Fibroblast of lung (primary cell): Measurements from ENCODE around the gene PPP1R2C. TPM values are rescaled to one million over a fixed set of nuclear protein-coding genes. Genes with fewer than 3 reads are reported as not detected.

Experiments
- DNase-seq, 2 donors: peaks; one replicate each; pipeline versions ENCODE4 v3.0.0 to v3.0.0-alpha.2; 2010; ENCODE audit warnings: low read depth in 2 of 2
- H2AFZ ChIP-seq: 2 replicates; pipeline ENCODE4 v1.5.1; 2012; ENCODE audit warnings: low read length, control low read depth, inconsistent platforms
- H3K27ac ChIP-seq: 2 replicates; pipeline ENCODE4 v1.5.1; 2011; ENCODE audit warnings: low read length, control low read depth; ENCODE audit not compliant: insufficient read depth
- H3K27me3 ChIP-seq: 2 replicates; pipeline ENCODE4 v1.5.1; 2011; ENCODE audit warnings: mild to moderate bottlenecking, low read length; ENCODE audit not compliant: control insufficient read depth, insufficient read depth
- H3K36me3 ChIP-seq: 2 replicates; pipeline ENCODE4 v1.5.1; 2011; ENCODE audit warnings: low read length; ENCODE audit not compliant: control insufficient read depth, insufficient read depth
- H3K4me1 ChIP-seq: 2 replicates; pipeline ENCODE4 v1.5.1; 2011; ENCODE audit warnings: low read length; ENCODE audit not compliant: control insufficient read depth, insufficient read depth; ENCODE audit errors: extremely low read depth
- H3K4me2 ChIP-seq: 2 replicates; pipeline ENCODE4 v1.5.1; 2011; ENCODE audit warnings: low read length, control low read depth; ENCODE audit not compliant: insufficient read depth; ENCODE audit errors: extremely low read depth
- H3K4me3 ChIP-seq, 4 experiments: fragments of 200-600 bp in 1 of 4; sonication (generic) in 1 of 4; replicated peaks in 1 of 4; 2 replicates each; pipeline ENCODE4 v1.5.1; 2011 to 2016; ENCODE audit warnings: low read length in 4 of 4, low read depth in 3 of 4, mild to moderate bottlenecking in 3 of 4, control low read depth in 2 of 4, inconsistent platforms in 1 of 4, mixed read lengths in 1 of 4; ENCODE audit not compliant: insufficient read depth in 1 of 4; ENCODE audit errors: control extremely low read depth in 1 of 4
- H3K79me2 ChIP-seq: 2 replicates; pipeline ENCODE4 v1.5.1; 2012; ENCODE audit warnings: mild to moderate bottlenecking, low read length, inconsistent platforms; ENCODE audit not compliant: control insufficient read depth, insufficient read depth
- H3K9ac ChIP-seq: 2 replicates; pipeline ENCODE4 v1.5.1; 2011; ENCODE audit warnings: mild to moderate bottlenecking, low read length, control low read depth; ENCODE audit not compliant: insufficient read depth
- H3K9me3 ChIP-seq: 2 replicates; pipeline ENCODE4 v1.5.1; 2012; ENCODE audit warnings: low read depth, low read length; ENCODE audit not compliant: control insufficient read depth, insufficient read depth
- H4K20me1 ChIP-seq: 2 replicates; pipeline ENCODE4 v1.5.1; 2011; ENCODE audit warnings: low read length; ENCODE audit not compliant: control insufficient read depth, insufficient read depth; ENCODE audit errors: extremely low read depth
- CTCF ChIP-seq, 2 donors: IDR thresholded peaks in 1 of 2; conservative IDR thresholded peaks in 1 of 2; 1 replicate in 1 of 2; 2 replicates in 1 of 2; pipeline ENCODE4 v1.5.1; 2011 to 2012; ENCODE audit warnings: low read length in 2 of 2, control low read depth in 1 of 2, inconsistent platforms in 1 of 2, low read depth in 1 of 2, mild to moderate bottlenecking in 1 of 2
- EZH2 ChIP-seq: IDR thresholded peaks from 2 replicates; pipeline ENCODE4 v1.5.1; 2012; ENCODE audit warnings: low read length, control low read depth, mild to moderate bottlenecking; ENCODE audit errors: missing control alignments
- polyA plus RNA-seq, 2 donors: library from polyadenylated mRNA; depleted of rRNA in 1 of 2; stranded (reverse) in 1 of 2; unstranded in 1 of 2; fragments of >200 nt; gene quantifications; 2 replicates each; pipeline ENCODE4 v1.2.1, GENCODE V29; 2011 to 2012; ENCODE audit warnings: missing spikeins in 1 of 2
- total RNA-seq: library from RNA; depleted of rRNA; stranded (reverse); fragments of >200 nt; gene quantifications from 2 replicates; pipeline ENCODE4 v1.2.1, GENCODE V29; 2014

The PPP1R2C gene
- total and polyA plus RNA-seq, 2 donors (not counting 1 experiment from before 2014, with no cell fraction given) = not detected

- H3K9me3 ChIP-seq = no peaks in the 10 kb centered on the region
- no peak overlapping the region for H3K27ac ChIP-seq
- no peak overlapping the region for H2AFZ ChIP-seq
- no peak for DNase-seq
- H3K4me2 ChIP-seq = no peak overlapping the region
- no peaks in the 10 kb centered on the region for H3K36me3 ChIP-seq
- H3K9ac ChIP-seq = no peak overlapping the region
- no peak for TF ChIP-seq EZH2
- no peak for TF ChIP-seq CTCF (conservative IDR thresholded peaks at IDR 0.05 in 1 of 2, IDR thresholded peaks at IDR 0.05 in 1 of 2; ENCODE audit: low read depth in 1 of 2, low read length in 2 of 2)
- H4K20me1 ChIP-seq = no peaks in the 10 kb centered on the region
- H3K79me2 ChIP-seq = no peaks in the 10 kb centered on the region
- H3K4me3 ChIP-seq = no peak overlapping the region
- H3K4me1 ChIP-seq = no peaks in the 10 kb centered on the region
- H3K27me3 ChIP-seq = no peaks in the 10 kb centered on the region
These were observed 45.5 kb upstream of the PPP1R2C start for GRCh38 chrX:42823443-42823842.

GRCh38 chrX:42821803-42822443 lies 44.0 kb upstream of the PPP1R2C start:
- Histone ChIP-seq H3K4me2 (no peak overlapping the region), H4K20me1 (no peaks in the 10 kb centered on the region), H3K4me1 (no peaks in the 10 kb centered on the region), H2AFZ (no peak overlapping the region), H3K36me3 (no peaks in the 10 kb centered on the region), H3K27ac (no peak overlapping the region), H3K9me3 (no peaks in the 10 kb centered on the region), H3K79me2 (no peaks in the 10 kb centered on the region), H3K9ac (no peak overlapping the region), H3K4me3 (no peak overlapping the region), H3K27me3 (no peaks in the 10 kb centered on the region)
- no peak for DNase-seq
- TF ChIP-seq EZH2 (no peak), CTCF (conservative IDR thresholded peaks at IDR 0.05 in 1 of 2, IDR thresholded peaks at IDR 0.05 in 1 of 2; ENCODE audit: low read depth in 1 of 2, low read length in 2 of 2) (no peak)

DNA sequence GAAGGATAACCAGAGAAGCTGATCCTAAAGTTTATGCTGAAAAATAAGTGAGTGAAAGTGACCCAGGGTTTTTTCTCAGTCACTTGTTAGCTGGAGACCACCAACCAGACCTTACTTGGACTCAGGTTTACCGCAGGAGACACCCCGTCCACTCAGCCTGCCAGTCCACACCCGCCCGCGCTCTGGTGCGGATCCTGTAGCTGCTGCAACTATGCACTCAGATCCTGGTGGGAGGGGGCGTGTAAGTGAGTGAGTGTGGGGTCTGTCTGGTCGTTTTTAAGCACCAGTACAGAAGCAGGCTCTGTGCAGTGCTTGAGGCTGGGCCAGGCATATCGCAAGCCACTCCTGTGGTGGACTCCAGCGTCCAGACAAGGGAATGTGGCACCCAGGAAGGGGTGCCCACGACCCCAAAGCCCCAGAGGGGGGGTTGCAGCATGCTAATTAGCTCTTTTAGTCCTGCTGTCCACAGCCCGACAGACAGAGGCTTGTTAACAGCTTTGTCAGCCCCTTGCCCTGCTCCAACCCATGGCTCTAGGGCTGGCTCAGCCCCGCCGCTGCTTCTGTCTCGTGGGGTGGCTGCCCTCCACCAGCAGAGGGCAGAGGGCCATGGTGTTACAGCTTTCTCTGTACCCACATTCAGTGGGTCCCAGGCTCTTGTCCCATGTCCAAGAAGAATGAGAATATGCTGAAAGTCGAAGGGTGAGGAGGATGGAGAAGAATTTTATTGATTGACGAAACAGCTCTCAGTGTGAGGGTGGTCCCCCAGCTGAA lies 40.4 kb upstream of the PPP1R2C start:
- TF ChIP-seq EZH2 (no peak), CTCF (conservative IDR thresholded peaks at IDR 0.05 in 1 of 2, IDR thresholded peaks at IDR 0.05 in 1 of 2; ENCODE audit: low read depth in 1 of 2, low read length in 2 of 2) (no peak)

More for the DNA sequence above, 40.4 kb upstream of the PPP1R2C start:
- H3K9ac ChIP-seq = no peak overlapping the region
- no peak overlapping the region for H3K4me3 ChIP-seq
- H3K4me2 ChIP-seq = no peak overlapping the region
- no peaks in the 10 kb centered on the region for H3K27me3 ChIP-seq
- H2AFZ ChIP-seq = no peak overlapping the region
- no peaks in the 10 kb centered on the region for H3K36me3 ChIP-seq
- no peaks in the 10 kb centered on the region for H3K9me3 ChIP-seq
- H3K27ac ChIP-seq = no peak overlapping the region
- DNase-seq = no peak
- no peaks in the 10 kb centered on the region for H3K4me1 ChIP-seq
- no peaks in the 10 kb centered on the region for H3K79me2 ChIP-seq
- no peaks in the 10 kb centered on the region for H4K20me1 ChIP-seq
